IMR-90 (cell line): ENCODE data around the gene GTF3C1.

Experiments
- CEBPB ChIP-seq: IDR thresholded peaks from 2 replicates; pipeline ENCODE4 v1.6.1; 2012; ENCODE audit warnings: low read depth, low read length, improper control_type of control experiment
- CHD1 ChIP-seq: IDR thresholded peaks from 2 replicates; pipeline ENCODE4 v1.6.1; 2012; ENCODE audit warnings: low read depth, low read length, improper control_type of control experiment
- CTCF ChIP-seq: conservative IDR thresholded peaks from 2 replicates; pipeline ENCODE4 v1.5.1; 2012; ENCODE audit warnings: mild to moderate bottlenecking, low read depth, low read length, improper control_type of control experiment
- ELK1 ChIP-seq: fragments of 150-350 bp; IDR thresholded peaks from 2 replicates; pipeline ENCODE4 v1.6.1; 2016; ENCODE audit warnings: low read depth, mild to moderate bottlenecking, low read length, moderate library complexity, borderline replicate concordance
- MAFK ChIP-seq: IDR thresholded peaks from 2 replicates; pipeline ENCODE4 v1.6.1; 2012; ENCODE audit warnings: low read depth, low read length, improper control_type of control experiment
- MAZ ChIP-seq: IDR thresholded peaks from 2 replicates; pipeline ENCODE4 v1.6.1; 2012; ENCODE audit warnings: low read depth, mild to moderate bottlenecking, low read length, improper control_type of control experiment, moderate library complexity, borderline replicate concordance
- MXI1 ChIP-seq: IDR thresholded peaks from 2 replicates; pipeline ENCODE4 v1.6.1; 2012; ENCODE audit warnings: low read depth, mild to moderate bottlenecking, low read length, moderate library complexity, borderline replicate concordance
- NFE2L2 ChIP-seq: fragments of 150-350 bp; IDR thresholded peaks from 2 replicates; pipeline ENCODE4 v1.6.1; 2016; ENCODE audit warnings: low read depth, mild to moderate bottlenecking, low read length
- POLR2A ChIP-seq: IDR thresholded peaks from 2 replicates; pipeline ENCODE4 v1.6.1; 2012; ENCODE audit warnings: mild to moderate bottlenecking, low read depth, low read length
- RAD21 ChIP-seq: IDR thresholded peaks from 2 replicates; pipeline ENCODE4 v1.6.1; 2012; ENCODE audit warnings: low read length, improper control_type of control experiment
- RCOR1 ChIP-seq: IDR thresholded peaks from 2 replicates; pipeline ENCODE4 v1.6.1; 2012; ENCODE audit warnings: mild to moderate bottlenecking, low read length, improper control_type of control experiment; ENCODE audit not compliant: insufficient replicate concordance
- RFX5 ChIP-seq: IDR thresholded peaks from 2 replicates; pipeline ENCODE4 v1.8.0; 2012; ENCODE audit warnings: low read depth, mild to moderate bottlenecking, low read length, moderate library complexity
- TF ChIP-seq, protein P1 (sequence below): fragments of 150-350 bp; IDR thresholded peaks from 2 replicates; pipeline ENCODE4 v1.6.1; 2017; ENCODE audit warnings: mild to moderate bottlenecking, antibody characterized with exemption, low read length, low read depth

GRCh38 chr16:27473101-27473900 is 76.4 kb downstream of the GTF3C1 start:
- TF ChIP-seq POLR2A (no peak), CTCF (no peak), ELK1 (no peak), RAD21 (no peak), MAFK (no peak), CEBPB (no peak), CHD1 (no peak), NFE2L2 (no peak), RCOR1 (no peak), RFX5 (no peak), MXI1 (no peak), MAZ (no peak)
- TF ChIP-seq, protein P1, sequence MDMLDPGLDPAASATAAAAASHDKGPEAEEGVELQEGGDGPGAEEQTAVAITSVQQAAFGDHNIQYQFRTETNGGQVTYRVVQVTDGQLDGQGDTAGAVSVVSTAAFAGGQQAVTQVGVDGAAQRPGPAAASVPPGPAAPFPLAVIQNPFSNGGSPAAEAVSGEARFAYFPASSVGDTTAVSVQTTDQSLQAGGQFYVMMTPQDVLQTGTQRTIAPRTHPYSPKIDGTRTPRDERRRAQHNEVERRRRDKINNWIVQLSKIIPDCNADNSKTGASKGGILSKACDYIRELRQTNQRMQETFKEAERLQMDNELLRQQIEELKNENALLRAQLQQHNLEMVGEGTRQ: no peak
